Epithelial cell of prostate (primary cell): ENCODE measurements around the gene NLRP11.
"Not testable (repeated sequence)": the region's sequence is repeated elsewhere in the genome, so short reads cannot be mapped to it uniquely, and the experiment has no call there.

Experiments used
- DNase-seq: peaks from one replicate; pipeline ENCODE4 v3.0.0-alpha.2; 2011; ENCODE audit warnings: low read depth, low spot score
- H3K27ac ChIP-seq: fragments of 450-650 bp; 2 replicates; pipeline ENCODE4 v1.5.1; 2017; ENCODE audit warnings: mild to moderate bottlenecking

NLRP11 gene

GRCh38 chr19:55795021-55795420, 36.8 kb downstream of the NLRP11 start:
- H3K27ac ChIP-seq, result no peak overlapping the region
- DNase-seq, result no peak

- no peak for DNase-seq
These were observed 50.7 kb downstream of the NLRP11 start for GRCh38 chr19:55781112-55781511.

GRCh38 chr19:55778331-55778730, 53.5 kb downstream of the NLRP11 start:
- H3K27ac ChIP-seq, result no peak overlapping the region
- no peak for DNase-seq

More at GRCh38 chr19:55781112-55781511, 50.7 kb downstream of the NLRP11 start:
- H3K27ac ChIP-seq, result no peak overlapping the region

GRCh38 chr19:55777528-55777927, 54.3 kb downstream of the NLRP11 start:
- H3K27ac ChIP-seq, result no peak overlapping the region
- DNase-seq, result no peak

- not testable (repeated sequence) for DNase-seq, H3K27ac ChIP-seq
These were observed 62.2 kb downstream of the NLRP11 start for GRCh38 chr19:55769632-55770031.

GRCh38 chr19:55768818-55769217, 63.0 kb downstream of the NLRP11 start, which contains the start of gene RFPL4AL1:
TSS of gene RFPL4AL1 (plus strand) at chr19:55769118. CDS start at chr19:55771805, 2,687 bp downstream.
- DNase-seq, H3K27ac ChIP-seq: not testable (repeated sequence)

- no peak for DNase-seq
- H3K27ac ChIP-seq, result no peak overlapping the region
These were observed 65.3 kb downstream of the NLRP11 start for GRCh38 chr19:55766466-55766865.

- H3K27ac ChIP-seq, DNase-seq: not testable (repeated sequence)
These were observed 73.0 kb downstream of the NLRP11 start, which contains the start of gene RFPL4A for GRCh38 chr19:55758797-55759196. TSS of gene RFPL4A (plus strand) at chr19:55759097. CDS start at chr19:55761801, 2,704 bp downstream.

- DNase-seq, H3K27ac ChIP-seq: not testable (repeated sequence)
These were observed 75.0 kb downstream of the NLRP11 start for GRCh38 chr19:55756808-55757207.

GRCh38 chr19:55753401-55753800, 78.4 kb downstream of the NLRP11 start:
- no peak overlapping the region for H3K27ac ChIP-seq
- no peak for DNase-seq

- no peak overlapping the region for H3K27ac ChIP-seq
- DNase-seq, result no peak
These were observed 81.1 kb downstream of the NLRP11 start for GRCh38 chr19:55750715-55751114.

GRCh38 chr19:55738302-55738701, 93.5 kb downstream of the NLRP11 start, which contains the start of gene NLRP9:
TSS of gene NLRP9 (minus strand) at chr19:55738402. CDS start at chr19:55738374, 28 bp downstream.
- H3K27ac ChIP-seq, result no peak within 1 kb of the TSS
- no peak for DNase-seq
